ENCODE measurements around the gene INTS15.

INTS15 gene

DNA sequence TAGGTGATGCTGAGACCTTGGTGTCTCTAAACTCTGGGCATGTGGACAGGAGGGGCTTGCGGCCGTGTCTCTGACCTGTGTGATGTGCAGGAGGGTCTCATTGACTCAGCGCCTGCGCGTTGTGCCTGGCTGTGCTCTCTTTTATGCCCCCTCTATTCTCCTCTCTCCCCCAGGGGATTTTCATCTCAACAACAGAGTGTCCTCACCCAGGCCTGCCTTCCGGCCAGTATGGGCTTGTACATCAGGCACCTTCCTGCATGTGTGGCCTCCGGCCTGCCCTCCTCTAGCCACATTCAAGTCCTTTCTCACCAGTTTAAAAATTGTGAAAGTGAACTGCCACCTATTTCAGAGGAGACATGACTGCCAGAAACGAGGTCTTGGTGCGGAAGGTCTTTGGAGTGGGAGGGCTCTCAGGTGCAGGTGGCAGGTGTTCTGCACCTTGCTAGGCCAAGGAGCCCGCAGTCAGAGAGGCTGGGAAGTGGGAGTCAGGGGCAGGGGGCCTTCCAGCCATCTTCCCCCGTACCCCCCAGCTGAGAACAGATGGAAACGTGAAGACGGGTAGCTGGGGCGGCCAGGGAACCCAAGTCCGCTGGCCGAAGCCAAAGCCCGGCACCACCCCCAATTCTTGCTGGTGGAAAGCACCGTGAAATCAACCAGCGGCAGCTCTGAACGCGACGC lies 531 bp upstream of the INTS15 start:
- no peaks in the 10 kb centered on the region for H3K4me1 ChIP-seq (ENCODE audit: insufficient read depth, poor library complexity, severe bottlenecking)
- peak overlapping the region; percentile 95 for H3K4me3 ChIP-seq (ENCODE audit: severe bottlenecking)
- H3K27me3 ChIP-seq (ENCODE audit: insufficient read depth, poor library complexity, severe bottlenecking), result no peaks in the 10 kb centered on the region
- no peak overlapping the region for H3K27ac ChIP-seq (ENCODE audit: poor library complexity, severe bottlenecking)
- H3K36me3 ChIP-seq (ENCODE audit: low read depth), result peaks cover 74% of the 10 kb centered on the region
- ATAC-seq (ENCODE audit: low read depth), result no peak; the same call in 2 of the 3 replicates
- TF ChIP-seq, protein P1, sequence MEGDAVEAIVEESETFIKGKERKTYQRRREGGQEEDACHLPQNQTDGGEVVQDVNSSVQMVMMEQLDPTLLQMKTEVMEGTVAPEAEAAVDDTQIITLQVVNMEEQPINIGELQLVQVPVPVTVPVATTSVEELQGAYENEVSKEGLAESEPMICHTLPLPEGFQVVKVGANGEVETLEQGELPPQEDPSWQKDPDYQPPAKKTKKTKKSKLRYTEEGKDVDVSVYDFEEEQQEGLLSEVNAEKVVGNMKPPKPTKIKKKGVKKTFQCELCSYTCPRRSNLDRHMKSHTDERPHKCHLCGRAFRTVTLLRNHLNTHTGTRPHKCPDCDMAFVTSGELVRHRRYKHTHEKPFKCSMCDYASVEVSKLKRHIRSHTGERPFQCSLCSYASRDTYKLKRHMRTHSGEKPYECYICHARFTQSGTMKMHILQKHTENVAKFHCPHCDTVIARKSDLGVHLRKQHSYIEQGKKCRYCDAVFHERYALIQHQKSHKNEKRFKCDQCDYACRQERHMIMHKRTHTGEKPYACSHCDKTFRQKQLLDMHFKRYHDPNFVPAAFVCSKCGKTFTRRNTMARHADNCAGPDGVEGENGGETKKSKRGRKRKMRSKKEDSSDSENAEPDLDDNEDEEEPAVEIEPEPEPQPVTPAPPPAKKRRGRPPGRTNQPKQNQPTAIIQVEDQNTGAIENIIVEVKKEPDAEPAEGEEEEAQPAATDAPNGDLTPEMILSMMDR (IDR thresholded peaks at IDR 0.05; ENCODE audit: poor library complexity, severe bottlenecking), result no peak
- H3K9me3 ChIP-seq (ENCODE audit: severe bottlenecking), result no peaks in the 10 kb centered on the region
- DNase-seq (ENCODE audit: low spot score), result no peak

DNA sequence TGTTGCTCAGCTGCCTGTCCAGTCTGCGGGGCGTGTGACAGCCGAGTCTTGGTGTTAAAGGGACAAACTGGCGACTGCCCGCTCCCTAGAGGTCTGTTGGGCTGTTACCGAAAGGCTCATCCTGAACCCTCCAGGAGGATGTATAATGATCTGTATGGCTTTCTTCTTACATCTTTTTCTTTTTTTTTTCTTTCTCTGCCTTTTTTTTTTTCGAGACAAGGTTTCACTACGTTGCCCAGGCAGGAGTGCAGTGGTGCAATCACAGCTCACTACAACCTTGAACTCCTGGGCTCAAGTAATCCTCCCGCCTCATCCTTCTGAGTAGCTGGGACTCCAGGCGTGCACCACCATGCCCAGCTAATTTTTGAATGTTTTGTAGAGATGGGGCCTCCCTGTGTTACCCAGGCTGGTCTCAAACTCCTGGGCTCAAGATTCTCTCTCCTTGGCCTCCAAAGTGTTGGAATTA lies 857 bp downstream of the INTS15 start:
- TF ChIP-seq, protein P1 (IDR thresholded peaks at IDR 0.05; ENCODE audit: poor library complexity, severe bottlenecking), result no peak
- H3K27ac ChIP-seq (ENCODE audit: poor library complexity, severe bottlenecking), result peak overlapping the region; percentile 47
- no peak for ATAC-seq (ENCODE audit: low read depth)

DNA sequence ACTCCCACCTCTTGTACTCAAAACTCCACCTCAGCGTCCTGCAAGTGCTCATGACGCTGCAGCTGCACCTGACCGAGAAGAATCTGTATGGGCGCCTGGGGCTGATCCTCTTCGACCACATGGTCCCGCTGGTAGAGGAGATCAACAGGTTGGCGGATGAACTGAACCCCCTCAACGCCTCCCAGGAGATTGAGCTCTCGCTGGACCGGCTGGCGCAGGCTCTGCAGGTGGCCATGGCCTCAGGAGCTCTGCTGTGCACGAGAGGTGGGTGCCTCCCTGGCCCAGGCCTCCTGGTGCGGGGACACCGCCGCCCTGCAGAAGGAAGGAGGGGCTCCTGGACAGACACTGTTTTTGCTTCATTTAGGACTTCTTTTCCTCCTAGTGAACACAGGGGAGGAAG lies 10.3 kb downstream of the INTS15 start:
- DNase-seq (ENCODE audit: low spot score) (no peak), ATAC-seq (ENCODE audit: low read depth) (no peak)
- TF ChIP-seq, protein P1 (IDR thresholded peaks at IDR 0.05; ENCODE audit: poor library complexity, severe bottlenecking), result no peak
- peaks cover 65% of the 10 kb centered on the region for H3K36me3 ChIP-seq (ENCODE audit: low read depth)
- no peaks in the 10 kb centered on the region for H3K9me3 ChIP-seq (ENCODE audit: severe bottlenecking)
- H3K27me3 ChIP-seq (ENCODE audit: insufficient read depth, poor library complexity, severe bottlenecking), result no peaks in the 10 kb centered on the region
- H3K4me1 ChIP-seq (ENCODE audit: insufficient read depth, poor library complexity, severe bottlenecking), result no peaks in the 10 kb centered on the region
- H3K27ac ChIP-seq (ENCODE audit: poor library complexity, severe bottlenecking), result no peak overlapping the region
- no peak overlapping the region for H3K4me3 ChIP-seq (ENCODE audit: severe bottlenecking)

More for the DNA sequence above, 857 bp downstream of the INTS15 start:
- DNase-seq (ENCODE audit: low spot score), result no peak
- H3K4me1 ChIP-seq (ENCODE audit: insufficient read depth, poor library complexity, severe bottlenecking), result no peaks in the 10 kb centered on the region
- H3K36me3 ChIP-seq (ENCODE audit: low read depth), result peaks cover 74% of the 10 kb centered on the region
- H3K27me3 ChIP-seq (ENCODE audit: insufficient read depth, poor library complexity, severe bottlenecking), result no peaks in the 10 kb centered on the region
- no peaks in the 10 kb centered on the region for H3K9me3 ChIP-seq (ENCODE audit: severe bottlenecking)
- H3K4me3 ChIP-seq (ENCODE audit: severe bottlenecking), result peak overlapping the region; percentile 95

DNA sequence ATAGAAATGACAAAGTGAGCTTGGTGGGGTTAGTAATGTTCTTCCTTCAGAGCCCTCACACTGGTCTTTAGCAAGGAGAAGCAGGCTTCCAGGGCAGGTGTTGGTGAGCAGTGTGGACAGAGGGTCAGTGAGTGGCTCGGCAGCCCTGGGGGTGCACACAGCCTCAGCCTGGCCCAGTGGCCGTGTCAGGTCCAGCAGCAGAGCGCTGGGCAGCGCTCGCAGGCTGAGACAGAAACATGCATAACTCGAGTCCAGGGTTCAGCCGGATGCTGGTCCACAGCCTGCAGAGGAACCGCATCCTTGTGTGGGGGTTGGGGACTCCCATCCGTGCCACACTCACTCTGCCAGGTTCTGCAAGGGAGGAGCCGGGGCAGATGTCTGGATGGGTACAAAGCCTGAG lies 14.6 kb downstream of the INTS15 start:
- ATAC-seq (ENCODE audit: low read depth) (no peak), DNase-seq (ENCODE audit: low spot score) (no peak)
- H3K27ac ChIP-seq (ENCODE audit: poor library complexity, severe bottlenecking), result no peak overlapping the region
- TF ChIP-seq, protein P1 (IDR thresholded peaks at IDR 0.05; ENCODE audit: poor library complexity, severe bottlenecking), result no peak
- H3K4me3 ChIP-seq (ENCODE audit: severe bottlenecking), result no peak overlapping the region
- peaks cover 41% of the 10 kb centered on the region for H3K36me3 ChIP-seq (ENCODE audit: low read depth)
- no peaks in the 10 kb centered on the region for H3K9me3 ChIP-seq (ENCODE audit: severe bottlenecking)
- no peaks in the 10 kb centered on the region for H3K27me3 ChIP-seq (ENCODE audit: insufficient read depth, poor library complexity, severe bottlenecking)
- no peaks in the 10 kb centered on the region for H3K4me1 ChIP-seq (ENCODE audit: insufficient read depth, poor library complexity, severe bottlenecking)

Data from RWPE2 (cell line).